Measurements from ENCODE around the gene KCNK18.
"Not testable (repeated sequence)": the region's sequence is repeated elsewhere in the genome, so short reads cannot be mapped to it uniquely, and the experiment has no call there.

Gene KCNK18

DNA sequence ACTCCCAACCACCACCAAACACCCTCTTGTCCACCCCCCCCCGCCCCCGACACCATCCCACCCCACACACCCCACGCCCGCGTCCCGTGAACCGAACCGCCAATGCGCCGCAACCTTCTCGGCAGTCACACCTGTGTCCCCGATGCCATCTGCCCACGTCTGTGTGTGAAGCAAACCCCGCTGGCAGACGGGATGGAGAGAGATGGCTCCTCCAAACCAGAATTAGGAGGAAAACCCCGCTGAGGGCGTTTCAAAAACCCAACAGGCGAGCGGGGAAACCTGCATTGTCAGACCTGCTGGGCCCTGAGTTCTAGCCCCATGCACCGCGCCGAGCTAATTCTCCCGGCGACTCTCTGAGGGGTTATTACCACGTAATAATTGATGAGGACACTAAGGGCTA, 28.6 kb upstream of the KCNK18 start:
- no peak for DNase-seq (ENCODE audit: low read depth, low spot score)
- no peak overlapping the region for H3K4me3 ChIP-seq (ENCODE audit: low read length)

DNA sequence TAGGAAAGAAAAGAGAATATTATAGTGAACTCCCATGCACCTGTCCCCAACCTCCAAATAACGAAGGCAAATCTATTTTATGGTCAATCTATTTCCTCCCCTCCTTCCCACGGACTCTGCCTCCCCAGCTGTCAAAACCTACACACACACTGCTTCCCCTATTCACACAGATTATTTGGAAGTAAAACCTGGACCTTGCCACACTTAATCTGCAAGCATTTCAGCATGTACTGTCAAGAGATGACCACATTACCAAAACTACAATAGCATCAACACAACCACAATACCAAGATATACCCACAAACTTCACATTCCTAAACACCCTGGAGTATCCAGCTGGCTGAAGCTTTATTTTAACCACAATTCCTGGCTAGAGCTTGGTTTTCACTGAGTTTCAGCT, 27.8 kb upstream of the KCNK18 start:
- DNase-seq (ENCODE audit: low read depth, low spot score): no peak
- H3K4me3 ChIP-seq (ENCODE audit: low read length): no peak overlapping the region

DNA sequence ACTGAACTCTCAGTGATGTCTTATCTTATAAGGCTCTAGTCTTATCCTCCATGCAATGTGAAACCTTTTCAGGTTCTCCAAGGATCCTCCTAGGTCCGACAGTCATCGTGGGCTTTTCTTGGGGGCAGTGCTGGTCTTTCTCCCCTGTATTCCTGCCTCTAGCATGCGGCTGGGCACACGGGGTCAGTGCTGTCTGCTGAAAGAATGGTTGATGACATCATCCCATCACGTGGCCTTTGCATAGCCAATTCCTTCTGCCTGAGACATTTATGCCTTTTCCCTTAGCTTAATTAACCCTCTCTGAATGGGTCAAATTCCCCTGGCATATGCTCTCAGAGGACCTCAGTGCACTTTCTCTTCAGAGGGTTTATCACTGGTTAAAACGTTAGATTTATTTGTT, 27.0 kb upstream of the KCNK18 start:
- no peak overlapping the region for H3K4me3 ChIP-seq (ENCODE audit: low read length)
- no peak for DNase-seq (ENCODE audit: low read depth, low spot score)

DNA sequence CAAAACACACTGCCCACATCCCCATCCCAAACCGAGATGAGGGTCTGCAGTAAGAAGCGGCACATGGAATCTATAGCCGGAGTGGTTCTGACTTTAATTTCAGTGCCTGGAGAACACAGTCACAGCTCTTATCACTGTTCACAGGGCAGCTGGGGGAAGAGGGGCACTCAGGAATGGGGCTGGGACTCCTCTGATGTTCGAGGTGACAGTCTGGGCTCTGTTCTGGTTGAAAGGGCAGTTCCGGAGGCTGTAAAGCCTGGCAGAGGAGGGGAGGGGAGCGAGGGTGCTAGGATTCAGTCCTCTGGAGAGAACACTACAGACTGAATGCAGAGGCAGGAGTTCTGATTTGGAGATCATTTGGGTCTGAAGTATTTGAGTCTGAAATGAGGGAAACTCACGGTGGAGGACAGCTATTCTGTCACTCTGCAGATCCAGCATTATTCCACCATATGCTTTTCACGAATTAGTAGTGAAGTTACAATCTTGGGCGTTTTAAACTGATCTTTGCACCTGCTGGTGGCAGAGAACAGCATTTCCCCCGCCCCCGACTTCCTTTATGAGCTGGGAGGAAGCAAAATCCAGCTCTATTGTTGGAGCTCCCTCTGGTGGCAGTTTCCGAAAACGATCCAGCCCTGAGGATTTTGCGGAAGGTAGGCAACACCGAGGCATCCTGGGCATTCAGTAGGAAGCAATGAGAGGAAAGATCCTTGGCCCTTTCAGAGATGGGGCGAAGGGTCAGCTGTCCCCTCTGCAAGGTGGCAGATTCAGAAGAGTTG, 22.7 kb upstream of the KCNK18 start:
- DNase-seq (ENCODE audit: low read depth, low spot score): peak; percentile 87
- peak overlapping the region; percentile 38 for H3K4me3 ChIP-seq (ENCODE audit: low read length)

DNA sequence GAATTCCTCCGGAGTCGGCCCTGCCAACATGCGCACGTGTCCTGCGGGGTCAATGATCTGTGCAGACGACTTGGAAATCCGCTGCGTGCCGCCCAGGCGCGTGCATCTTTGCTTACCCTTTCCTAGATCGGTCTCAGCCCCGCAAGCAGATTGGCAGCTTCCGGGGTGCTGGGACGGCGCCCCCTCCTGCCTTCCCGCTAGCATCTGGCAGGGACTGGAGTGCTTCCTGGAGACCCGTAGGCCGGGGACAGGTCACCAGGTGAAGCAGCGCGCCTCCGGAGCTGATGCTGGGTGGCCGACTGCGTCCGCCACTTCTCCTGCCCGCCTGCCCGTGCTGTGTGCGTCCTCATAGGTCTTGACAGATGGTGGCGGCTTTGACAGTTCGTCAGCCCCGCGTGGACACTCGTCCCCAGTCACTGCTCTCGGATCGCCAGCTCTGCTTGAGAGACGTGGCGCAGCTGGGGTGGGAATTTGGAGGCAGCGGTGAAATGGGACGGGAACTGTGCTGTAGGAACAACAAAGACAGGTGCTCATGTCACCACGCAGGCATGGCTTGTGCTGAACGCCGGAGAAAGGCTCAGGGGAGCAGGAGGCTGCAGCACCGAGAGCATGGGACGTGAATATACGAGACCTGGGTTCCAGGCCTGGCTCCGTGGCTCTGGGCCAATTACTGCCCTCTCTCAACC, 21.9 kb upstream of the KCNK18 start:
- no peak for DNase-seq (ENCODE audit: low read depth, low spot score)
- H3K4me3 ChIP-seq (ENCODE audit: low read length): peak overlapping the region; percentile 38

DNA sequence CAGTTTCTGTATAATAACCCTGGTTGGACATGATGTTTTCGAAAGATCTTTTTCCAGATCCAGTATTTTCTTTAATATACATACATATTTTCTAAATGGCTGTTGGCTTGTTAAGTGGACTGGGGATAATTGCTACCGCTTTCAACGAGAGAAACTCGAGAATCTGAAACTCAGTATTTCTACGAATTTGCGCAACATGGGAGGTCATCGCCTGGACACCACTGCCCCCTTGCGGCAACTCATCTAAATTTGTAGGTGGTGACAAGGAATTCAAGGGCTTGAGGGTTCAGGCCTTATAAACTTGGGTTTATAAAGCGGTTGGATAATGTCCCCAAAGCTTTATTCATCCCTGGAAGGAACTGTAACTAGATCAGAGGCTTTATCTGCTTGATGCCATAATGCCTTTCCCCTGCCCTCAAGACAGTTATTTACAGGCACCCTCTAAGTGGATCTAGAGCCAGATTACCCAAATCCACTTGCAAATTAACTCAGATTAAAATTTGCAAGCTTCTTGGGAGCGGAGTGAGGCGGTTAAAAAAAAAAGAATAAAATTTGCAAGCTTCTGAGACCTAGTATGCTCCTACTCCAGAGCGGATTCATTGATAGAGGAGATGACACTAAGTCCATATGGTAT, 21.3 kb upstream of the KCNK18 start:
- H3K4me3 ChIP-seq (ENCODE audit: low read length): peak overlapping the region; percentile 38; the same call in 1 of the 2 replicates
- DNase-seq (ENCODE audit: low read depth, low spot score): peak; percentile 70

DNA sequence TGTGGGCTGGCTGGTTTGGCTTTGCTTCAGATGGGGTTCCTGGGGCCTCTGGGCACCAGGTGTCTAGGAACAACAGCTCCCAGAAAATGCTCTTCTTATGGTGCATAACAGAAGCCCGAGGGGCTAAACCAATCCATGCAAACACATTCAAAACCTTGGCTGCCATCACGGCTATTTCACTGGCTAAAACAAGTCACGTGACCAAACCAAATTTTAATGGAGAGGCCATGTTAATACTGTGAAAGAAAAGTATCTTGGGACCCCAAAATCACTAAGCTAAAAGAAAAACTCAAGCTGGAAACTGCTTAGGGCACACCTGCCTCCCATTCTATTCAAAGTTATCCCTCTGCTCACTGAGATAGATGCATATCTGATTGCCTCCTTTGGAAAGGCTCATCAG, 19.1 kb upstream of the KCNK18 start:
- H3K4me3 ChIP-seq (ENCODE audit: low read length): no peak overlapping the region
- DNase-seq (ENCODE audit: low read depth, low spot score): no peak

DNA sequence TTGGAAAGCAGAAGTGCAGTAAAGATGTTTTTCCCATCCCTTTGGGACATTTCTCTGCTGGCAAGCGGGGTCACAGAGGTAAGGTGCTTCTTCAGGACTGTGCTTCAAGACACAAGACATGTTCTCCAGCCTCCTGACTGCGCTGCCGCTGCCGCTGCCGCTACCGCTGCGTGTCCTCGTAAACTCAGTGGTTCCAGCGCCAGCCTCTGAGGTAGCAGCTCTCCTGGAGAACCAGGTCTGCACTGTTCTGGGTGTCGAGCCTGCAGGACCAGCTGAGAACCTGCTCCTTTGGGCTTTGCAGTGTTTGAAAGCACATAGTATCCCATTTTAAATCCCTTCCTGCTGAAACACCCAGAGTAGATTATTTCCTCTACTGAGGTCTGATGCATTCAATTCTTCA, 13.0 kb upstream of the KCNK18 start:
- H3K4me3 ChIP-seq (ENCODE audit: low read length): no peak overlapping the region
- no peak for DNase-seq (ENCODE audit: low read depth, low spot score)

DNA sequence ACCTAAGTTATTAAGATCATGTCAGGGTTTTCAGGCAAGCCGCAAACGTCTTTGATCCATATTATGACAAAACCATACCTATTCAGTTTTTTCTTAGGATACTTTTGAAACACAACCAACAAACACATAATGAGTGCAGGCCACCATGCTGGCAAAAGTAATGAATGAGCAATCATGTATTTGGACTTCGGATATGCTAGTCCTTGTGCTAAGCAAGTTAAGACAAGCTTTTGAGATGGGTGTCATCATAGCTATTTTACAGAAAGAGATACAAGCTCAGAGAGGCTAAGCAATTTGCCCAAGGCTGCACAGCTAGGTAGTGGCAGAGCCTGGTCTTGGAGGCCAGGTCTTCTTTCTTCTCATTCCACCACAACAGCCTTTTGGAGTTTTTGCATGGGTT, 12.5 kb upstream of the KCNK18 start:
- no peak for DNase-seq (ENCODE audit: low read depth, low spot score)
- no peak overlapping the region for H3K4me3 ChIP-seq (ENCODE audit: low read length)

DNA sequence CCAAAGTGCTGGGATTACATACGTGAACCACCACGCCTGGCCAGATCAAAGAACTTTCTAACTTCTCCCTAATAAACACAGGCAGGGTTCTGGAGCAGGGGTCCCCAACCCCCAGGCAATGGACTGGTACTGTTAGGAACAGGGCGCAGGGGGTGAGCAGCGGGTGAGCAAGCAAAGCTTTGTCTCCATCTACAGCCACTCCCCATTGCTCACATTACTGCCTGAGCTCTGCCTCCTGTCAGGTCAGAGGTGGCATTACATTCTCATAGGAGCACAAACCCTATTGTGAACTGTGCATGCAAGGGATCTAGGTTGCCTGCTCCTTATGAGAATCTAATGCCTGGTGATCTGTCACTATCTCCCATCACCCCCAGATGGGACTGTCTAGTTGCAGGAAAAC, 11.5 kb upstream of the KCNK18 start:
- H3K4me3 ChIP-seq (ENCODE audit: low read length); DNase-seq (ENCODE audit: low read depth, low spot score): not testable (repeated sequence)

DNA sequence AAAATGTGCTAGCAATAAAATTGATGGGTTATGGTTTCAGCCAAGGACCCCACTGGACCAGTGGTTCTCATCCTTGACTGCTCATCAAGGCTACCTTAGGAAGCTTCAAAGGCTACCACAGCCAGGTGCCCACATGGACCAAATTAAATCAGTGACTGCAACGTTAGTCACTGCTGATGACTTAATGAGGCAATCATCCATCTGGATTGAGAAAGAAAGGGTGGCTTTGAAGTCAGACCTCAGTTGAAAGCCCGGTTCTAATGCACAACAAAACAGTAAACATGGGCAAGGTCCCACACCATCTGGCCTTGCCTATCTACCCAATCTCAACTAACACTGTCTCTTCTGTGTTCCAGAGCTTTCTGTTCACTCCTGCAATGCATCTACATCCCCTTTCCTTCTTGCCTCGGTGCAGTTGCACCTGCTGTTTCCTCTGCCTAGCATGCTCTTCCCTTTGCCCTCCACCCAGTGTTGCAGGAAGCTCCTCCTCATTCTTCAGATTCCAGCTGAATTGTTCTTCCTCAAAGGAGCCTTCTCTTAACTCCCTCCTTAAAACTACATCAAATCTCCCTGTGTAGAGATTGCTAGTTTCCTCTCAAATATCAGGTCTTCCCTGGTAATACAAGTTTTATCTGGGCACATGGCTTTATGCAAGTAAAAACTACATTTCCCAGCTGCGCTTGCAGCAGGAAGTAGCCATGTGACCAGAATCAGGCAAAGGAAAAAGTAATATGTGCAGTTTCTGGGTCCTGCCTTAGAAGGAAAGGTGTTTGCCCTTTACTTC, 10.3 kb upstream of the KCNK18 start:
- DNase-seq (ENCODE audit: low read depth, low spot score): peak; percentile 17
- H3K4me3 ChIP-seq (ENCODE audit: low read length): no peak overlapping the region

DNA sequence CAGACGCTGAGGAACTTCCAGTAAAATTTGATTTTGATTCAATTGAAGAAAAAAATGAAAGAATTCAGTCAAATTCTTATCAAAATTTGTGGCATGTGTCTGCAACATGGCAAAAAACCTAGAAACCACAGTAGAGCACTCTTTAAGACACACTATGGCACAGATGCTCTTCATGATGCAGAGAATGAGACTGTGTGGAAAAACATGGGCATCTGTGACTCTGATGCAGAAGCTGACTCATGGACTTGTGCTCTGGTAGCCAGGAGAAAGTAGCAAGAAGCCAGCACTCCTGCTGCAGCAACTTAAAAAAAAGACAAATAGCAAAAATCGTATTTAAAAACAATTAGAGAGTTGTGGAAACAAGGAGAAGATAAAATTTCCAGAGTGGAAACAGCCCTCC, 8.9 kb upstream of the KCNK18 start:
- DNase-seq (ENCODE audit: low read depth, low spot score): no peak
- no peak overlapping the region for H3K4me3 ChIP-seq (ENCODE audit: low read length)

DNA sequence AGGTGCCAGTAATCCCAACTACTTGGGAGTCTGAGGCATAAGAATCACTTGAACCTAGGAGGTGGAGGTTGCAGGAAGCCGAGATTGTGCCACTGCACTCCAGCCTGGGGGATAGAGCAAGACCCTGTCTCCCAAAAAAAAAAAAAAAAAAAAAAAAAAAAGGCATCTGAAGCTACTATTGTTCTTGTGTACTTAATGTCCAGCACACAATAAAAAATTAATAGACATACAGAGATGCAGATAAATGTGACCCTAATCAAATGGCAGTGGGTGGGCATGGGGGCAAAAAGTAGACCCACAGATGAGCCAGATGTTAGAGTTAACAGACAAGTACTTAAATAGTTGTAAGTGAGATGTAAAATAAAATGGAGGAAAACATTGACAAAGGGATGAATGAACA, 7.7 kb upstream of the KCNK18 start:
- DNase-seq (ENCODE audit: low read depth, low spot score): no peak
- no peak overlapping the region for H3K4me3 ChIP-seq (ENCODE audit: low read length)

DNA sequence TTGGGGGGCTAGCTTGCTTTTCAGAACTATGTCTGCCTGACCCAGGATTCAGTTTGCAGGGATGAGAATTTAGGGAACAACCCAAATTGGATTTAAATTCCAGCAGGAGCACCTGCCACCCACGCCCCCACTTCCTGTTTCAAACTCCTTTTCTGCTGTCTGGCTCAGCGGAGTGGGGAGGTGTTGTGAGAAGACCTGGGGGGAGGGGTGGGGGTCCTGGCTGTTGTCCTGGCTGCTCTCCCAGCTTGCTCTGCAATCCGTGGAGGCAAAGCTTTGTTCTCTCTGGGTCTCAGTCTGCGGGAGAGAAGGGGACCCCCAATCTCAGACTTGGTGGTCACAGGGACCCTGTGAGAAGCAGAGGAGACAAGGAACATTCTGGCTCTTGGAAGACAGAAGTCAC, 799 bp downstream of the KCNK18 start:
- DNase-seq (ENCODE audit: low read depth, low spot score): no peak
- H3K4me3 ChIP-seq (ENCODE audit: low read length): no peak overlapping the region

DNA sequence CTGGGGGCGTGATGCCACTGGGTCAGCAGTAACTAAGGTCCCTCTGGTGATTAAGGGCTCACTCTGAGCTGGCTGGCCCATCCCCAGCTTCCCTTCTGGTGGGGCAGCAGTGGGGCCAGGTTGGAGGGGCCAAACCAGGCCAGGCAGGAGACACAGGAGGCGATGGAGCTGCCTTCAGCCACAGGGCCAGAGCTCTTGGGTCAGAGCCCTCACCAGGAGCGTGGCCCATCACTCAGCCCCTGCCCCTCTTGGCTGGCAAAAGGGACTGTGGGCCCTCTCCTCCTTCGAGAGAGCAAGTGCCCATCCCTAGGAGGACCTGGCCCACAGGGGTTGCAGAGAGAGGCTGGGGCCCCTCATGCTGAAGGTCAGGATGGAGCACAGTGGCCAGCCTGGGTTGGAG, 4.5 kb downstream of the KCNK18 start:
- DNase-seq (ENCODE audit: low read depth, low spot score): no peak
- no peak overlapping the region for H3K4me3 ChIP-seq (ENCODE audit: low read length)

DNA sequence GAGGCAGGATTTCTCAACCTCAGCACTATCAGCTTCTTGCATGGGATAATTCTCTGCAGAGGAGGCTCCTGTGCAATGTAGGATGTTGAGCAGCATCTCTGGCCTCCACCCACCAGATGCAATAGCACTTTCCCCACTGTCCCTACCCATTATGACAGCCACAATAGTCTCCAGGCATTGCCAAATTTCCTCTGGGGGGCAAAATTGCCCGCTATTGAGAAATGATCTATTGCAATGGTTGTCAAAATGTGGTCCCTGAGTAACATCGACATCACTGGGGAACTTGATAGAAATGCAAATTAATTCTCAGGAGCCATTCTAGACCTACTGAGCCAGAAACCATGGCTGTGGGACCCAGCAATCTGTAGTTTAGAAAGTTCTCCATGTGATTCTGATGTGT, 7.0 kb downstream of the KCNK18 start:
- H3K4me3 ChIP-seq (ENCODE audit: low read length): no peak overlapping the region
- no peak for DNase-seq (ENCODE audit: low read depth, low spot score)

DNA sequence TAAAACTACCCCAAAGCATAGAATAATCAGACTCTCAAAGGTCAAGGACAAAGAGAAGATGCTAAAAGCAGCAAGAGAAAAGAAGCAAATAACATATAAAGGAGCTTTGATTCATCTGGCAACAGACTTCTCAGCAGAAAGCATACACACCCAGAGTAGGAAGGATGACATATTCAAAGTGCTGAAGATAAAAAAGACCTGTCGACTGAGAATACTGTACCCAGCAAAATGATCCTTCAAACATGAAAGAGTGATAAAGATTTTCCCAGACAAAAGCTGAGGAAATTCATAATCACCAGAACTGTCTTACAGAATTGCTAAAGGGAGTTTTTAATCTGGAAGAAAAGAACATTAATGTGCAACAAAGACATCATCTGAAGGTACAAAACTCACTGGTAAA, 14.9 kb downstream of the KCNK18 start:
- DNase-seq (ENCODE audit: low read depth, low spot score): no peak
- no peak overlapping the region for H3K4me3 ChIP-seq (ENCODE audit: low read length)

DNA sequence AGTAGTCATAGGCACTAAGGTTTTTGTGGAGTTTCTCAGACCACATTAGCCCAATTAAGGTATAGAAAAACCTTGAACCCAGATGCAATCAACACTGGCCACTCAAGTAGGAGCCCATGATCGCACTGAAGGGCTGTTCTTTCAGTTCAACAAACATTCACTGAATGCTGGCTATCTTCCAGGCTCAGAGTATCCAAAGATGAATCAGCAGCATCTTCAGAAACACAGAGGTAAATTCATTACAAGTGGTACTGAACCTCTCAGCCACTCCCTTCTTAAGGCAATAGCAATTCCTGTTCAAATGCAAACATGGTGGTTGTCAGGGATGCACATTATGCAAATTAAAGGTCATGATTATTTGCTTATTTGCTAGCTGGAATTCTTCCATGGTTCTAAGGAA, 17.1 kb downstream of the KCNK18 start:
- H3K4me3 ChIP-seq (ENCODE audit: low read length): no peak overlapping the region
- DNase-seq (ENCODE audit: low read depth, low spot score): no peak

DNA sequence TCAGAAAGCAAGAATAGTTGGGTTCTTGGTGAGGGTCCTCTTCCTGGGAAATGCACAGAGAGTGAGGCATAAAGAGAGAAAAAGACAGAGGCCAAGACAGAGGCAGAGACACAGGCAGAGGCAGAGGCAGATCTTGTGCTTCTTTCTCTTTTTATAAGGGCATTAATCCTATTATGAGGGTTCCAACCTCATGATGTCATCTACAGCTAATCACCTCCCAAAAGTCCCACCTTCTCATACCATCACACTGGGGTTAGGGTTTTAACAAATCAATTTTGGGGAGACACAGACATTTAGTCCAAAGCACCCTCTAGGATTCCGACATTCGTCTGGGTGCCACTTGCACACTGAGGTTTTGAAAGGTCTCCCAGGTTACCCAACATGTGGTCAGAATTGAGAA, 17.8 kb downstream of the KCNK18 start:
- no peak overlapping the region for H3K4me3 ChIP-seq (ENCODE audit: low read length)
- DNase-seq (ENCODE audit: low read depth, low spot score): no peak

DNA sequence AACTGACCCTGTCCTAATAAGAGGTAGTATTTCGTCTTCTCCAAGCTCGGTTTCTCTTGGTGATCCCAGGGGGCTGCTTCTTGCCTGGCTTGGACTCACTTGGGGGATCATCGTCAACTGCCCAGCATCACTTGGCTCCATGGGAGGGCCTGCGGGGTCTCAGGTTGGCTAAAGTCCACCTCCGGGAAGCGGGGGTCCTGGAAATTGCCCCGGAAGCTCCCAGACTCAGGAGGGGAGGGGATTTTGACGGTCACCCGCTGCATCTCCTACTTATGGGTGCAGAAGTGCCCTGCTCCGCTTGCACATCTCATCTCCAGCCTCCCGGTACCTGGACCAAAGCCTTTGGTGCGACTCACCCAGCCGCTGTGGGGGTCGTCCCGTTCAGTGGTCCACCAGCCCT, 18.7 kb downstream of the KCNK18 start:
- peak overlapping the region; percentile 48 for H3K4me3 ChIP-seq (ENCODE audit: low read length)
- no peak for DNase-seq (ENCODE audit: low read depth, low spot score)

Measured in Jurkat, Clone E6-1 (cell line).